NAMALWA (cell line): Measurements from ENCODE around the gene CDH23.

Experiments used
- DNase-seq: peaks from one replicate; pipeline ENCODE4 v3.0.0-alpha.2; 2015; ENCODE audit warnings: low spot score

Gene CDH23

DNA sequence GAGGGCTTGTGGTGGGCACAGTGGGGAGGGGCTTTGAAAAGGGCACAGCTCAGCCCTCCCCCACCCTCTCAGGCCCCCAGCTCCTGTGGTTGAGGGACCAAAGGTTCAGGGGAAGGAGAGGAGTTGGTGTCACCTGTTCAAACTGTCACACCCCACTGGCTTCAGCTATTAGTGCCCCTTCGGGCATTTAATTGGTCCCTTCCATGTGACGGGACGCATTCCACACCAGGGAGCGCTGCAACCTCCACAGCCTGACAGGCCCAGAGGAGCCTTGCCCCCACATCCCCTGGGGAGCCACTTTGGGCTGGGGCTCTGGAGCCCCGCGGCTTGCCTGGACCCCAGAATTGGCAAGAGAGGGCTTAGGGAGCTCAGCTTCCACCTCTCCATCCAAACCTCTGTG, 247.2 kb downstream of the CDH23 start:
- peak; percentile 23 for DNase-seq

- no peak for DNase-seq
Measured at GRCh38 chr10:71644307-71645180, 247.8 kb downstream of the CDH23 start.

GRCh38 chr10:71645185-71645584, 248.5 kb downstream of the CDH23 start:
- no peak for DNase-seq

DNA sequence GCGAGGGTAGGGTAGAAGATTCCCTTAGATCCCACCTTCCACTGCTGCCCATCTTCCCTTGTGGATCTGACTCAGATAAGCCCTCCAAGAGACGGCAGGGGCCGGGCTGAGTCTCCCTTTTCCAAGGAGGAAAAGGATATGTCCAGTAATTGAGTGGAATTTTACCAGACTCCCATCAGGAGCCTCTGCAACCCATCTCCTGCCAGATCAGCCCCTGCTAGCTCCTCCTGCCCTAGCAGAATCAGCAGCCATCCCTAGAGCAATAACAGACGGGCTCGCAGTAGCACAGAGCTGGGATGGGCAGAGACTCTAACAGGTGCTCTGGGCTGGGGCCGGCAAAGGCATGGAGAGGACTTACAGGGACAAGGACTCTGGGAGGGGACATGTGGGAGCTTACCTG, 249.3 kb downstream of the CDH23 start:
- DNase-seq = no peak

- DNase-seq = no peak
Measured at GRCh38 chr10:71646592-71647292, 250.0 kb downstream of the CDH23 start.

DNA sequence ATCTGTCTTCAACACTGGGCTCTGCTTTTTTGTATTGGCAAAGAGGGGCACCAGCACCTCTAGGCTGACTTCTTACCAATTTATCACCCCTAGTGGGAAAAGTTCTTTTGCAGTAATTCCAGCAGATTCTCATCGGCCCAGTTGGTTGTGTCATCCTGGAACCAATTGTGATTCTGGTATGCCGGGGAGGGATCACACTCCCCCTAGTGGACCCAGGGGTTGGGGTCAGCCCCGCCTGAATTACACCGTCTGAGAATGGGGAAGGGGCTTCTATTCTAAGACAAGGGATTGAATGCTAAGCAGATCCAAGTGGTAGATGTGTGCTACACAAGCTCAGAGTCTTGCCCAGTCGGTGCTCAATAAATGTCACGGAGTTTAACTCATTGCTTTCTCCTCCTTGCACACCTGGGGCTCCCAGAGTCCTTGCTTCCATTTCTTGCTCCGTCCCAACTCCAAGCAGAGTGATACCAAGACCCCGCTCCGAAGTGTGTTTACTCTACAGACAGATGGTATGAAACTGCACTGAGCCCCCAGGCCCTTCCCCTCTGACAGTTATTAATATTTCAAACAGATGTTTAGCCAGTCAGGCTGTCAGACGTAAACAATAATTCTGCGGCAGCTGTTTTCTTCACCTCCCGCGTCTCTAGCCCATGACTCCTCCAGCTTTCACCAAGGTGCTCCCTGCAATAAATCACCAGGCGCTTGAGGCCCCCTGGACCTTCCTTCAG, 251.0 kb downstream of the CDH23 start:
- peak; percentile 80 for DNase-seq

- DNase-seq = peak; percentile 29
Measured at GRCh38 chr10:71648254-71648932, 251.7 kb downstream of the CDH23 start.

- DNase-seq = no peak
Measured at GRCh38 chr10:71648933-71649320, 252.2 kb downstream of the CDH23 start.

DNA sequence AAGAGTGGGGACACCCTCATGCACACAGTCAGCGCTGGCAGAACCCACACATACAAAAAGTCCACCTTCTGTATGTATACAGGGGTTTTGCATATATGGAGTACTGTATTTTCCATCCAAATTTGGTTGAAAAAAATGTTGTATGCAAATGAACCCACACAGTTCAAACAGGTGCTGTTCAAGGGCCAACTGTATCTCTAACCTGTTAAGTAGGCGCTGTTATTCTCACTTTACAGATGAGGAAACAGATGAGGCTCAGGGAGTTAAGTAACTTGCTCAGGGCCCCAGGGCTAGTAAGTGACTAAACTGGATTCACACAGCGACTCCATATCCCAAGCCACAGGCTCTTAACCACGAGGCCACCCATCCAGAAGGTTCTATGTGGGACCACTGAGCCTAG, 252.9 kb downstream of the CDH23 start:
- DNase-seq = peak; percentile 86

DNA sequence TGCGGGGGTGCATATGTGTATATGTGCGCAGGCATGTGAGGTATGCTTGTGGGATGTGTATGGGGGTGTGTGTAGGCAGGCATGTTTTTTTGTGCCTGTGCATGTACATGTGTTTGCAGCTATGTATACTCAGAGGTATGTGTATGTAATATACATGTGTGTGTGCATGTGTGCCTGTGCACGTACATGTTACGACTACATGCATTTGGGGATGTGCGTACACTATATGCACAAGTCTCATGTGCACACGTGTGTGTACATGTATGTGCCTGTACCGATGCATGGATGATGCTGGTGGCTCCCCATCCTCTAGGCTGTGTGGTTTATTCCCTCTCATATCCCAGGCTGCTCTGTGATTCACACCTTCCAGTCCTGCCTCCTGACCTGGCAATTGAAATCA, 253.7 kb downstream of the CDH23 start:
- no peak for DNase-seq

- no peak for DNase-seq
Measured at GRCh38 chr10:71651428-71651827, 254.7 kb downstream of the CDH23 start.

DNA sequence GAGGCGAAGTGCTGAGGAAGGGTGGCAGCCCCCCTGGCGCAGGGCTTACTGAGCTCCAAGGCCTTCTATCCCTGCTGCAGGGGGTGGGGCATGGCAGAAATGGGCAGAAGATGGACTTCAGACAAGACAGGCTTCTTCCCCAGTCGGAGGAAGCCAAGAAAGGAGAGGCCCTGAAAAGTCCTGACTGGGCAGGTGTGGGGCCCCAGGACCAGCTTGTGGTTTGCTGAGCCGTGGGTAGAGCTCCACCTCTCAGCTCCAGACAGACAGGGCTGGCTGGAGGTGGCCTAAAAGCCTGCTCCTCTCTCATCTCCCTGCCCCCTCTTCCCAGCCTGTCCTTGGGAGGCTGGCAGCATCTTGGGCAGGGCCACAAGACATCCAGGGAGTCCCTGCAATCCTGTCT, 255.2 kb downstream of the CDH23 start:
- no peak for DNase-seq

GRCh38 chr10:71653044-71653443, 256.3 kb downstream of the CDH23 start:
- no peak for DNase-seq

GRCh38 chr10:71656220-71656619, 259.5 kb downstream of the CDH23 start:
- no peak for DNase-seq

DNA sequence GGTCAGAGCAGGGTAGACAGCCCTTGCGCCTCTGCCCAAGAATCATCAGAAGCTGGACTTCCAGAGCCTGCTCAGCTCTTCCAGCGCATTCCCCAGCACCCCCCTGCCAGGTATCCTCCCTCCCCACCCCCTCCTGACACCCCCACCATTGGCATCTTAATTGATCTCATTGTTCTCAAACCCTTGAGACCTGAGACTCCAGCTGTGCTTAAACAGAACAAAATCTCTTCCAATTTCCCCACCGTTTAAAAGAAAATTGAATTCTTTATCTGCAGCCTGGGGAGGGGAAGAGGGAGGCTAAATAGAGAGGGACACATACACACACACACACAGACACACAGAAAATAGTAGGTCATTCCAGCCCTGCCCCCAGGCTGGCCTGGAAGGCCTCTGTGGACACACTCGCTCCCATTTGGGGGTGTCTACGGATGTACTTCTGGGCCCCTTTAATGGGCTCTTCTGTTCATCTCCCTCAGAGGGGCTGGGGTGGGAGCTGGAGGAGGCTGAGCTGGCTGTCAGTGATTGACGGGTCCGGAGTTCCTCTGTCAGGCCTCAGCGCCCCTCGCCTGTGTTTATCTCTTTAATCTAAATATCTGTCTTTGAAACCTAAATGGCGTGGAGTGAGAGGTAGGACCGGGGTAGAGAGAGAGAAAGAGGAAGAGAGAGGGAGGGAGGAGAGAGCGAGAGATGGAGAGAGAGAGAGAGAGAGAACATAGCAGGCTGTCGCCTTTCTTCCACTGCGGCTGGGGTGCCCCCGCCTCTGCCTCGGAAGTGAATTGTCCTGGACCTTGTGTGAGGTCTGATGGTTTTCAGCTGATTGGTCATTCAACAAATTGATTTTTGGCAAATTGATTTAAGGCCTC, 261.1 kb downstream of the CDH23 start:
- DNase-seq = no peak

- no peak for DNase-seq
Measured at GRCh38 chr10:71658467-71658745, 261.7 kb downstream of the CDH23 start.

- no peak for DNase-seq
Measured at GRCh38 chr10:71659111-71659634, 262.5 kb downstream of the CDH23 start.

- no peak for DNase-seq
Measured at GRCh38 chr10:71659737-71660136, 263.0 kb downstream of the CDH23 start.

- no peak for DNase-seq
Measured at GRCh38 chr10:71660313-71660712, 263.6 kb downstream of the CDH23 start.

- DNase-seq = no peak
Measured at GRCh38 chr10:71661060-71661622, 264.4 kb downstream of the CDH23 start.

GRCh38 chr10:71661779-71662336, 265.1 kb downstream of the CDH23 start:
- DNase-seq = no peak
